Measurements from ENCODE around the gene ADIPOR1.
A peak's percentile ranks its signal among the peaks of the same experiment; 100 is the strongest.
"Not testable (repeated sequence)": the region's sequence is repeated elsewhere in the genome, so short reads cannot be mapped to it uniquely, and the experiment has no call there.

The ADIPOR1 gene

GRCh38 chr1:202957733-202958543 lies at the start of gene ADIPOR1:
ADIPOR1 (minus strand) TSS chr1:202958312; CDS start chr1:202951070, 7,242 bp downstream.
- peak; percentile 94 to 95 for DNase-seq

GRCh38 chr1:203006948-203007871 lies 49.1 kb upstream of the ADIPOR1 start, which contains the start of gene TMEM183A:
TMEM183A (plus strand) TSS chr1:203007374; CDS start chr1:203007466, 92 bp downstream.
- DNase-seq, result peak; percentile 94 to 95

- not testable (repeated sequence) for DNase-seq
These were observed 47.5 kb upstream of the ADIPOR1 start for GRCh38 chr1:203005395-203006142.

- no peak for DNase-seq
These were observed 44.8 kb upstream of the ADIPOR1 start for GRCh38 chr1:203002951-203003350.

GRCh38 chr1:203001986-203002385 lies 43.9 kb upstream of the ADIPOR1 start:
- DNase-seq, result no peak

GRCh38 chr1:203000217-203000944 lies 42.3 kb upstream of the ADIPOR1 start:
- no peak for DNase-seq

GRCh38 chr1:202998836-202999750 lies 41.0 kb upstream of the ADIPOR1 start:
- peak; percentile 67 to 75 for DNase-seq

- no peak for DNase-seq
These were observed 36.6 kb upstream of the ADIPOR1 start for GRCh38 chr1:202994756-202995155.

- no peak for DNase-seq
These were observed 33.0 kb upstream of the ADIPOR1 start for GRCh38 chr1:202991112-202991511.

GRCh38 chr1:202989879-202990278 lies 31.8 kb upstream of the ADIPOR1 start:
- DNase-seq, result no peak

GRCh38 chr1:202987922-202988583 lies 29.9 kb upstream of the ADIPOR1 start:
- DNase-seq, result no peak

- DNase-seq, result no peak
These were observed 29.1 kb upstream of the ADIPOR1 start for GRCh38 chr1:202987255-202987654.

GRCh38 chr1:202986120-202986519 lies 28.0 kb upstream of the ADIPOR1 start:
- not testable (repeated sequence) for DNase-seq

- DNase-seq, result no peak
These were observed 24.8 kb upstream of the ADIPOR1 start for GRCh38 chr1:202982715-202983430.

GRCh38 chr1:202981939-202982338 lies 23.8 kb upstream of the ADIPOR1 start:
- no peak for DNase-seq

- DNase-seq, result no peak
These were observed 21.3 kb upstream of the ADIPOR1 start for GRCh38 chr1:202979459-202979858.

GRCh38 chr1:202976633-202977032 lies 18.5 kb upstream of the ADIPOR1 start:
- DNase-seq, result no peak

GRCh38 chr1:202974856-202975255 lies 16.7 kb upstream of the ADIPOR1 start:
- no peak for DNase-seq

- no peak for DNase-seq
These were observed 13.9 kb upstream of the ADIPOR1 start for GRCh38 chr1:202972046-202972445.

GRCh38 chr1:202968895-202969295 lies 10.8 kb upstream of the ADIPOR1 start:
- peak in 1 of 2 donors; percentile 16 for DNase-seq

All from stimulated activated CD4-positive, alpha-beta T cell treated with anti-CD3 and anti-CD28 coated beads, Interleukin-2, amount 100 ng/mL, for 24 hours (primary cell).